WERI-Rb-1 (cell line): ENCODE measurements around the gene KRTAP20-2.

Experiments used
- DNase-seq: peaks from one replicate; pipeline ENCODE4 v3.0.0-alpha.2; 2020
- H3K27ac ChIP-seq: fragments of 250-450 bp; sonication (Bioruptor Pico); 2 replicates; pipeline ENCODE4 v1.5.1; 2020; ENCODE audit warnings: mild to moderate bottlenecking, moderate library complexity
- H3K27me3 ChIP-seq: fragments of 250-450 bp; sonication (Bioruptor Pico); 2 replicates; pipeline ENCODE4 v1.5.1; 2021; ENCODE audit warnings: mild to moderate bottlenecking, low read depth, moderate library complexity; ENCODE audit not compliant: insufficient read depth, severe bottlenecking
- H3K36me3 ChIP-seq: fragments of 250-450 bp; sonication (Bioruptor Pico); 2 replicates; pipeline ENCODE4 v1.5.1; 2020; ENCODE audit warnings: mild to moderate bottlenecking, moderate library complexity
- H3K4me3 ChIP-seq: 2 replicates; pipeline ENCODE4 v1.5.1; 2011; ENCODE audit warnings: low read depth, mild to moderate bottlenecking, control low read depth, low read length
- H3K9me3 ChIP-seq: fragments of 250-450 bp; sonication (Bioruptor Pico); 2 replicates; pipeline ENCODE4 v1.5.1; 2021; ENCODE audit warnings: mild to moderate bottlenecking, moderate library complexity; ENCODE audit not compliant: severe bottlenecking
- TF ChIP-seq, protein P1 (sequence below): IDR thresholded peaks from 2 replicates; pipeline ENCODE4 v1.5.1; 2011; ENCODE audit warnings: low read depth, mild to moderate bottlenecking, control low read depth, inconsistent platforms, low read length

KRTAP20-2 gene

DNA sequence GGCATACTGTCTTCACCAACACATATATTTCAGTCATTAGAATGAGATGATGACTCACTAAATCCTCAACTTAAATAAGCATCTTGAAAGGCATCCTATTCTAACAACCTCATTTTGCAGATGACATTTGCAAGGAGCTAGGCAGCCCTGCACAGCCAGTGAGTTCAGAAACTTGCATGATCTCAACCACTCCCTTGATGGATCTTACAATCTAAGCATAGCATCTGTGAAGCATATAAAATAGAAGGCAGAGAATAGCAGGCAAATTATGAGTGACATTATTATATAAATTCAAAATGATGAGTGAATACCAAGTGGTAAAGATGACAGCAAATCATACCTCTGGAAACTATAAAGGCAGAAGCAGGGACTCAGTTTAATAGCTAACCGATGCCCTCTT, 39.3 kb downstream of the KRTAP20-2 start:
- Histone ChIP-seq H3K36me3 (no peaks in the 10 kb centered on the region), H3K27me3 (peaks cover 68% of the 10 kb centered on the region), H3K4me3 (no peak overlapping the region), H3K9me3 (no peaks in the 10 kb centered on the region), H3K27ac (no peak overlapping the region)
- DNase-seq: no peak
- TF ChIP-seq, protein P1, sequence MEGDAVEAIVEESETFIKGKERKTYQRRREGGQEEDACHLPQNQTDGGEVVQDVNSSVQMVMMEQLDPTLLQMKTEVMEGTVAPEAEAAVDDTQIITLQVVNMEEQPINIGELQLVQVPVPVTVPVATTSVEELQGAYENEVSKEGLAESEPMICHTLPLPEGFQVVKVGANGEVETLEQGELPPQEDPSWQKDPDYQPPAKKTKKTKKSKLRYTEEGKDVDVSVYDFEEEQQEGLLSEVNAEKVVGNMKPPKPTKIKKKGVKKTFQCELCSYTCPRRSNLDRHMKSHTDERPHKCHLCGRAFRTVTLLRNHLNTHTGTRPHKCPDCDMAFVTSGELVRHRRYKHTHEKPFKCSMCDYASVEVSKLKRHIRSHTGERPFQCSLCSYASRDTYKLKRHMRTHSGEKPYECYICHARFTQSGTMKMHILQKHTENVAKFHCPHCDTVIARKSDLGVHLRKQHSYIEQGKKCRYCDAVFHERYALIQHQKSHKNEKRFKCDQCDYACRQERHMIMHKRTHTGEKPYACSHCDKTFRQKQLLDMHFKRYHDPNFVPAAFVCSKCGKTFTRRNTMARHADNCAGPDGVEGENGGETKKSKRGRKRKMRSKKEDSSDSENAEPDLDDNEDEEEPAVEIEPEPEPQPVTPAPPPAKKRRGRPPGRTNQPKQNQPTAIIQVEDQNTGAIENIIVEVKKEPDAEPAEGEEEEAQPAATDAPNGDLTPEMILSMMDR: no peak

DNA sequence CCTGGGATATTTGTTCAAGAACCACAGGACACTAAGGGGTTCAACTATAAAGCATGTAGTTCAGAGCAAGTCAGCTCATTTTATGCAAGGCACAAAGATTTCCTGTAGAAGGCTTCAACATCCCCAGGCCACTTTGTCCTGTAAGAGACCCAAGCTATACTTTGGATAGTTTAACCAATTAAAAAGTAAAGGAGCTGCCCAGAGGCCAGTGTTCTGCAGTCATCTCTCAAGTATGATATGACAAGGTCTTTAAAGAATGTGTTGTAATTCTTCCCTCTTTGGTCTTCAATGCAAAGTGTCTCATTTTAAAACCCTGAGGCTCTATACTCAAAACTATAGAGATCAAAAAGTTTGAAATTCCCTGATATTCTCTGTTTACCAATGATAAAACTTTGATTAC, 41.7 kb downstream of the KRTAP20-2 start:
- Histone ChIP-seq H3K4me3 (no peak overlapping the region), H3K27me3 (peaks cover 54% of the 10 kb centered on the region), H3K27ac (no peak overlapping the region), H3K36me3 (no peaks in the 10 kb centered on the region), H3K9me3 (no peaks in the 10 kb centered on the region)
- no peak for DNase-seq
- TF ChIP-seq, protein P1: no peak

DNA sequence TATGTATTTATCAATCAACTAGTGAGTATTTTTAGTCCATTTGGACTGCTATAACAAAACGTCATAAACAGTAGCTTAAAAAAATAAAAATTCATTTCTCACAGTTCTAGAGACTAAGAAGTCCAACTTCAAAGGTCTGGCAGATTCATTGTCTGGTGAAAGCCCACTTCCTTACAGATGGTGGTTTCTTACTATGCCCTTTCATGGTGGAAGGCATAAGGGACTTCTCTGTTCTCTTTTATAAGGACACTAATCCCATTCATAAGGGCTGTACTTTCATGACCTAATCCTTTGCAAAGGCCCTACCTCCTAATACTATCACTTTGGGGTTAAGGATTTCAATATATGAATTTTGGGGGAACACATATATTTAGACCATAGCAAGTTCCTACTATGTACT, 45.6 kb downstream of the KRTAP20-2 start:
- Histone ChIP-seq H3K4me3 (no peak overlapping the region), H3K9me3 (no peaks in the 10 kb centered on the region), H3K27me3 (peaks cover 65% of the 10 kb centered on the region), H3K27ac (no peak overlapping the region), H3K36me3 (no peaks in the 10 kb centered on the region)
- no peak for DNase-seq
- TF ChIP-seq, protein P1: no peak

DNA sequence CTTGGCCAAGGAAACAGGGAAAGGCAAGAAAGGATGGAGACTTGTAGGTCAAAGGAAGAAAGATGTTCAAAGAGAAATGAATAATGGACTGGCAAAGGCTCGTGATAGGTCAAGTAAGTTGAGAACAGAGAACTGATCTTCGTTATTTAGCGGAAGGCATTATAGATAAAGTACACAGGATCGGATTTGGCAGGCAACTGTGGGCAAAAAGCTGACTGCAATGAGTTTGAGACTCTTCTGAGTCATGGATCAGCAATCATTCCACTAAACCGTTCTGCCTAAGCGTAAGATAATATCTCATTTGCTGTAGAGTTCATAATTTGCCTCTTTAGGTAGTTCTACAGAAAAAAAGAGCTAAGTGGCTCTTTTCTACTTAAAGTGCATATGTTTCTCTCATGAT, 49.5 kb downstream of the KRTAP20-2 start:
- Histone ChIP-seq H3K4me3 (no peak overlapping the region), H3K27me3 (peaks cover 78% of the 10 kb centered on the region), H3K27ac (no peak overlapping the region), H3K9me3 (no peaks in the 10 kb centered on the region), H3K36me3 (no peaks in the 10 kb centered on the region)
- TF ChIP-seq, protein P1: no peak
- no peak for DNase-seq
